NCI-H446 (cell line): ENCODE results near the gene NFIX.

Source experiments
- DNase-seq, 2 experiments: peaks; one replicate each; lab custom pipeline; 2025; lab: John Stamatoyannopoulos, UW

The NFIX gene

DNA sequence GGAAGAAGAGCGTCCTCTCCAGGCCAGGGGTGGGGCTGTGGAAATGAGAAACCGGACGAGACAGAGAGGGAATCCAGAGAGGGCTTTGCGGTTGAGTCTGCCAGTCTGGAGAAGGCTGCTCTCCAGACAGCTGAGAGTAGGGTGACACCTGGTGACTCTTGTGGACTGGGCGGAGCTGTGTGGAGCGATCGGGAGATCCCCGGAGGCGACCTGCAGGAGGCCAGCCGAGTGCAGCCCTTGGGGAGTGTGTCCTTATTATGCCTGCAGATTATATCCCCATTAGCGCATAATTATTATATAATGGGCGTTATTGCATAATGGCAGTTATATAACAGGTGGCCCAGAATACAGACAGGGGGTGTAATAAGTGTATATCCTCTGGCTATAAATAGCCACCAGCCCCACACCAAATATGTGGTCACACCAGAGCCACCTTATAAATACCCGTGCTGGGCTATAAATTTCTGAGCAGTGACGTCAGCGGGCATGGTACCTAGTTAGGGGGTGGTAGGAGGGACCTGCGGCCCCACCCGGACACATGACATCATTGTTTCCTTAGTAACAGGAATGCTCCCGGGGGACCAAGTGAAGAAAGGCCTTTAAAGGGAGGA, 41.2 kb downstream of the NFIX start:
- no peak for DNase-seq

GRCh38 chr19:13037161-13037560, 41.9 kb downstream of the NFIX start:
- no peak for DNase-seq

GRCh38 chr19:13037731-13038130, 42.5 kb downstream of the NFIX start:
- no peak for DNase-seq

- DNase-seq, result no peak
Observed at GRCh38 chr19:13038306-13039210, 43.3 kb downstream of the NFIX start.

- peak in 1 of 2 experiments; percentile 37 for DNase-seq
Observed at GRCh38 chr19:13039211-13039789, 44.0 kb downstream of the NFIX start.

- no peak for DNase-seq
Observed at GRCh38 chr19:13040232-13040947, 45.1 kb downstream of the NFIX start.

- DNase-seq, result no peak
Observed at GRCh38 chr19:13040948-13041292, 45.6 kb downstream of the NFIX start.

GRCh38 chr19:13042443-13043130, 47.3 kb downstream of the NFIX start:
- DNase-seq, result no peak

DNA sequence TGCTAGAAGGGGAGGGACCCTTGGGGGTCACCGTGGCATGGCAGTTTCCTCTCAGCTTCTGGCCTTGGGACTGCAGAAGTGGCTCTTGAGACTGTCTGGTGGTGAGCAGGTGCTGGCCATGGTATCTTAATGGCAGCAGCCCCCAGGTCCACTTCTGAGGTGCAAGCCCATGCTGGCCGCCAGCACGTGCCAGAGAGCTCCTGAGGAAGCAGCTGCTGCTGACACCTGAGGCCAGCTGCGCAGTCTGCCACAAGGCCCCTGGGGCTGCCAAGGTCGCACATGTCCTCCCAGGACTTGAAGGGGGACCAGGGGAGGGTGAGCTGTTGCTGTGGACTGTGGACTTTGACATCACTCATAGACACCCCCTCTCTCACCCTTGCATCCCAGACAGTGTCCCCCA, 48.0 kb downstream of the NFIX start:
- DNase-seq, result no peak

DNA sequence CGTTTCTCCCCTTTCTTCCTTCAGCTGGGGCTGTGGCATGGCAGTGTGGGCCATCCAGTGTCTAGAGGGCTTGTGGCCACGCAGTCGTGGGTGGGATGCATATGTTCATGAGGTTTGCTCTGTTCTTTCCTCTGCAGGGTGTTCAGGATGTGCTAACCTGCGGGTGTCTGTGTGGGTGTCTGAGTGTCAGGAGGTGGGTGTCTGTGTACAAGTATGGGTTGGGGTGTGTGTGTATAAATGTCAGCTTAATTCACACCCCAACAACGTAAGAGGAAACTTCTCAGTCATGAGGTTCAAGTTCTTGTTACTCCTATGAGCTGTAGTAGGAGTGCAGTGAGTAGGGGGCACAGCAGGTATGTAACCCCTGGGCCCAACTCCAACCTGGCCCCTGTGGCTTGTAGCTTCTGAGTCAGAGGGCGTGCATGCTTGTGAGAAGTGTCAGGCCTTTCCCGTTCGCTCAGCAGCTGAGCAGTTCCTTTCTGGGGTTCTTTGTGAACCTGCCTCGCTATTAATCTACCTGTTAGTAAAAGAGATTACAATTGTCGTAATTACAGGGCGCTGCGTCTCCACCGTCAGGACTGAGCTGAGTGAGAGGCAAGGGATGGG, 49.1 kb downstream of the NFIX start:
- DNase-seq, result no peak

DNA sequence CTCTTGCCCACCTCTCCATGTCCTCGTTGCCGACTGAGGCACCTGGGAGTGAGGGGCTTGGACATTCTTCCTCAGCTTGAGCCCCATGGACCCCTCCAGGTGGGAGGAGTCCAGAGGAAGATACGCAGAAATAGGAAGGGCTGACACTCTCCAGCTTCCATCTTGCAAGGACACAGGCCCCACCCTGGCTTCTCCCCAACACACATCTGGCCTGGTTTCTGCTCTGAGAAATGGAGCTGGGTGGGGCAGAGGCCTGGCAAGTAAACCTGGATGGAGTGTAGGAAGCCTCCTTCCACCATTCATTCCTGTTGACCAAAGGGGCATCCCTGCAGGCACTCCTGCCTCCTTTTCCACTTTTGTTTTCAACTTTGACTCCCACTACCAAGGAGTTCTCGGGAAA, 50.5 kb downstream of the NFIX start:
- no peak for DNase-seq

DNA sequence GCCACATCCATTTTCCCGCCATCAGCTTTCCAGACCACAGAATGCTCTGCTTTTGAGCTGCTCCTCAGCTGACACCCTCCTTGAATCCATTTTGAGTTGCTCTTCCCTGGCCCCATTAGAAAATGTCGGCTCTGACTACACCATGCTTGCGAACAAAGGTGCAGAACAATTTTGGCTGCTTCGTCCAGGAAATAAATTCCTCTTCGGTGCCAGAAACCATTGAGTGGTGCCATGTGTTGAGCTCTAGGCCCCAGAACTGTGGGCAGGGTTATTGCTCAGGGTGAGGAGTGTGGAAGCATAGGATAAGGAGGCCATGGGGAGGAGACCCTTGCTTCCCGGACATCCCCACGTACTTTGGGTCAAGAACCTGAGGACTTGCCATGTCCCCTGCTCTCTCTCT, 52.1 kb downstream of the NFIX start:
- no peak for DNase-seq

- no peak for DNase-seq
Observed at GRCh38 chr19:13050274-13050673, 55.0 kb downstream of the NFIX start.

- no peak for DNase-seq
Observed at GRCh38 chr19:13051557-13052165, 56.4 kb downstream of the NFIX start.

- DNase-seq, result no peak
Observed at GRCh38 chr19:13052447-13053175, 57.3 kb downstream of the NFIX start.

DNA sequence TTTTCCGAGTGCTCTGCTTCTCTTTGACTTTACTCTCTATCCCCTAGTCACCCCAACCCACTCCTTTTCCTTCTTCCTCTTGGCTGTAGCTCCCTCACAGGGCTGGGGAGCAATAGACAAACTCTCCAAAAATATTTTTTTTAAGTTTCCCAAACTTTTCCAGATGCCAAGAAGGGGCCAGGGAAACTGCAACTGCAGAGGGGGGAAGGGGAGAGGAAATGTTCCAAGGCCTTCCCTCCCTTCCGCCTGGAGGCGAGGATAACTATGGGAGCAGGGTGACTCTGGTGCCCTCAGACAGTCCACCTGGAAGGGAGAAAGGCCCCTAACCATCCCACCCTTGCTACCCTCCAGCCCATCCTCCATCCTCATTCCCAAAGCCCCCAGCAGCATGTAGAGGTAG, 58.0 kb downstream of the NFIX start:
- no peak for DNase-seq

GRCh38 chr19:13053761-13054625, 58.7 kb downstream of the NFIX start:
- DNase-seq, result no peak

- no peak for DNase-seq
Observed at GRCh38 chr19:13054626-13055212, 59.4 kb downstream of the NFIX start.
